Common myeloid progenitor, CD34-positive (primary cell): ENCODE data around the gene CX3CR1.

Source experiments
- CTCF ChIA-PET: fragments of 350-600 bp; sonication (Branson Sonifier 250); formaldehyde crosslinking; loops from one replicate; lab custom pipeline; 2021; ENCODE audit warnings: antibody characterized with exemption; lab: Charles Lee
- POLR2A ChIA-PET: fragments of 350-600 bp; sonication (Branson Sonifier 250); formaldehyde crosslinking; loops from one replicate; lab custom pipeline; 2021; ENCODE audit warnings: antibody characterized with exemption; lab: Charles Lee
- DNase-seq, 3 donors: peaks; one replicate each; pipeline versions ENCODE4 v3.0.0 to v3.0.0-alpha.2; 2013
- H3K27ac ChIP-seq, 2 experiments: 1 replicate in 1 of 2; 2 replicates in 1 of 2; pipeline ENCODE4 v1.7.0; 2013; ENCODE audit warnings: inconsistent platforms in 2 of 2, low read length in 2 of 2, mild to moderate bottlenecking in 2 of 2, low read depth in 1 of 2, moderate library complexity in 1 of 2; ENCODE audit not compliant: severe bottlenecking in 2 of 2, insufficient read depth in 1 of 2, poor library complexity in 1 of 2
- H3K27me3 ChIP-seq, 5 experiments: replicated peaks in 2 of 5; 1 replicate in 3 of 5; 2 replicates in 2 of 5; pipeline versions ENCODE4 v1.6.1 to v1.7.0; 2013; ENCODE audit warnings: low read length in 4 of 5, mild to moderate bottlenecking in 2 of 5, moderate library complexity in 2 of 5, inconsistent platforms in 1 of 5; ENCODE audit not compliant: insufficient read depth in 5 of 5, control insufficient read depth in 4 of 5
- H3K36me3 ChIP-seq, 4 experiments: 1 replicate in 2 of 4; 2 replicates in 2 of 4; pipeline versions ENCODE4 v1.6.1 to v1.7.0; 2013; ENCODE audit warnings: low read length in 3 of 4, control low read depth in 1 of 4, mild to moderate bottlenecking in 1 of 4; ENCODE audit not compliant: control insufficient read depth in 4 of 4, insufficient read depth in 4 of 4
- H3K4me1 ChIP-seq, 4 experiments: 1 replicate in 3 of 4; 2 replicates in 1 of 4; pipeline versions ENCODE4 v1.6.1 to v1.7.1; 2013; ENCODE audit warnings: low read length in 3 of 4, mild to moderate bottlenecking in 3 of 4, control low read depth in 1 of 4, inconsistent platforms in 1 of 4, moderate library complexity in 1 of 4; ENCODE audit not compliant: control insufficient read depth in 4 of 4, insufficient read depth in 4 of 4; ENCODE audit errors: control extremely low read depth in 1 of 4
- H3K4me3 ChIP-seq, 7 experiments: 1 replicate in 4 of 7; 2 replicates in 3 of 7; pipeline versions ENCODE4 v1.5.1 to v1.7.0; 2013; ENCODE audit warnings: mild to moderate bottlenecking in 7 of 7, low read length in 6 of 7, moderate library complexity in 6 of 7, inconsistent platforms in 2 of 7, low read depth in 2 of 7, control low read depth in 1 of 7; ENCODE audit not compliant: insufficient read depth in 4 of 7, control insufficient read depth in 1 of 7; ENCODE audit errors: extremely low read depth in 1 of 7
- H3K9me3 ChIP-seq, 5 experiments: 1 replicate in 4 of 5; 2 replicates in 1 of 5; pipeline versions ENCODE4 v1.6.1 to v1.7.1; 2013; ENCODE audit warnings: low read length in 4 of 5, mild to moderate bottlenecking in 2 of 5, inconsistent platforms in 1 of 5, low read depth in 1 of 5, moderate library complexity in 1 of 5; ENCODE audit not compliant: control insufficient read depth in 4 of 5, insufficient read depth in 2 of 5; ENCODE audit errors: control extremely low read depth in 1 of 5
- WGBS: methylation state at CpG from one replicate; pipeline ENCODE4 v1.1.5; 2013; ENCODE audit not compliant: insufficient coverage; 5-methylcytosine and 5-hydroxymethylcytosine counted together

The CX3CR1 gene

GRCh38 chr3:39277893-39278615 is 1.8 kb downstream of the CX3CR1 start:
- ChIA-PET POLR2A (no interaction called here), CTCF (interaction anchor here (0.9 to 22.0 kb wide), 6 partner anchors 8 to 100 kb away, joined by 3 to 618 read pairs (median 4); partner anchors contain the start of gene XIRP1)
- H3K4me3 ChIP-seq = no peak overlapping the region
- 85% methylated on average over 4 of the region's 5 CpGs for whole genome bisulfite sequencing
- no peaks in the 10 kb centered on the region for H3K9me3 ChIP-seq
- no peak overlapping the region for H3K27ac ChIP-seq
- no peak for DNase-seq
- H3K27me3 ChIP-seq = no peaks in the 10 kb centered on the region
- peaks cover 2 to 43% (median 18%) of the 10 kb centered on the region in 4 experiments for H3K4me1 ChIP-seq
- no peaks in the 10 kb centered on the region for H3K36me3 ChIP-seq

DNA sequence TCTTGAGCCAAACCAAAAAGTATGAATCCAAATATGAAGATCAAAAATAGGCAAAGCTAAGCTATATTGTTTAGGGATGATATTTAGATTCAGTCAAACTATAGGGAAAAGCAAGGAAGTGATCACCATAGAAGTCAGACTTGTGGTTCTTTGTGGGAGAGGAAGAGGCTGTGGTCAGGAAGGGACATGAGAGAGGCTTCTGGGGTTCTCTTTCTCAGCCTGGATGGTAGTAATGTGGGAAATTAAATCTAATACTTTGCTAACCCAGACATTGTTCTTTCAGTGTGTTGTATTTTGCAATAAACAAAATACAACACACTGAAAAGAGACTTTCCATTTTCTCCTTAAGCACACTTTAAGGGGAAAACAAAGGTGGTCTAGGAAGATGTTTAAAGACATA is 3.1 kb downstream of the CX3CR1 start:
- no peak overlapping the region for H3K4me3 ChIP-seq
- ChIA-PET CTCF (interaction anchor here (0.9 to 22.0 kb wide), 6 partner anchors 12 to 101 kb away, joined by 3 to 618 read pairs (median 4); partner anchors contain the start of gene XIRP1), POLR2A (no interaction called here)
- no peaks in the 10 kb centered on the region for H3K36me3 ChIP-seq
- H3K27ac ChIP-seq = no peak overlapping the region
- H3K4me1 ChIP-seq = peaks cover 2 to 54% (median 21%) of the 10 kb centered on the region in 4 experiments
- no peak for DNase-seq
- no peaks in the 10 kb centered on the region for H3K9me3 ChIP-seq
- H3K27me3 ChIP-seq = no peaks in the 10 kb centered on the region

DNA sequence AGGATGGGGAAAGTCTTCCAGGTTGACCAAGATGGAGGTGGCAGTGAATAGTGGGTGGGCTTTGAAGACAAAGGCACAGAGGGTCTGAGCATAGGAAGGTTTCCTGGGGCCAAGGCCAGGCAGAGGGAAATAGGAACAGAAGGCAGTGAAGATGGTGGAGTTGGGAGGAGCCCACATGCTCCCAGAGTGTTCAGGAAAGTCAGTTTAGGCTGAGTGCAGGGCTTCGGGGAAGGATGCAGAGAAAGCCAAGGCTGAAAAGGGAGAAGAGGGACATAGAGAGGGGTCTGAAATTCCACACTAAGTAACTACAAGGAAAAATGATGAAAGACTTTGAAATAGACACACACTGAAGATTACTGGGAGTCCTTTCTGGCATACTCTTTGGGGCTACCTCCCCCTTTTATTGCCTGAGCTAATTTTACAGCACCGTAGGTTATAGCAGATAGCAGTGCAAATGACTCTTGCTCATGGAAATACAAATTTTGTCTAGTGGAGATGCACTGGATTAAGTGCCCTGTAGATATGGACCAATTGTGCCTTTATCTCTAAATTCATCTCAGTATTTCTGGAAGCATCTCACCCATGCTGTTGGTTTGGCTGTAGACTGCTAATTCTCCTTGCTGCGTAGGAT is 3.8 kb downstream of the CX3CR1 start:
- WGBS = 100% methylated on average over 2 of the region's 3 CpGs
- H3K27ac ChIP-seq = no peak overlapping the region
- ChIA-PET POLR2A (interaction anchor here (0.6 kb wide), 1 partner anchor 37 kb away, joined by 8 read pairs; no protein-coding TSS in a partner anchor), CTCF (interaction anchor here (1.1 to 8.5 kb wide), 4 partner anchors 12 to 87 kb away, joined by 3 to 62 read pairs (median 23); partner anchors contain the start of gene XIRP1)
- no peaks in the 10 kb centered on the region for H3K27me3 ChIP-seq
- H3K36me3 ChIP-seq = no peaks in the 10 kb centered on the region
- DNase-seq = no peak
- H3K9me3 ChIP-seq = no peaks in the 10 kb centered on the region
- no peak overlapping the region for H3K4me3 ChIP-seq
- H3K4me1 ChIP-seq = peaks cover 2 to 59% (median 22%) of the 10 kb centered on the region in 4 experiments

- no peaks in the 10 kb centered on the region for H3K9me3 ChIP-seq
- no peak for DNase-seq
- H3K4me1 ChIP-seq = peaks cover 2 to 52% (median 18%) of the 10 kb centered on the region in 4 experiments
- H3K27me3 ChIP-seq = no peaks in the 10 kb centered on the region
- 100% methylated on average over 3 of the region's 3 CpGs for WGBS
- ChIA-PET POLR2A (no interaction called here), CTCF (interaction anchor here (1.0 to 8.5 kb wide), 2 partner anchors 13 to 86 kb away, joined by 3 to 62 read pairs; partner anchors contain the start of gene XIRP1)
- H3K36me3 ChIP-seq = no peaks in the 10 kb centered on the region
- no peak overlapping the region for H3K4me3 ChIP-seq
- H3K27ac ChIP-seq = no peak overlapping the region
Measured at GRCh38 chr3:39275052-39275451, 4.8 kb downstream of the CX3CR1 start.

DNA sequence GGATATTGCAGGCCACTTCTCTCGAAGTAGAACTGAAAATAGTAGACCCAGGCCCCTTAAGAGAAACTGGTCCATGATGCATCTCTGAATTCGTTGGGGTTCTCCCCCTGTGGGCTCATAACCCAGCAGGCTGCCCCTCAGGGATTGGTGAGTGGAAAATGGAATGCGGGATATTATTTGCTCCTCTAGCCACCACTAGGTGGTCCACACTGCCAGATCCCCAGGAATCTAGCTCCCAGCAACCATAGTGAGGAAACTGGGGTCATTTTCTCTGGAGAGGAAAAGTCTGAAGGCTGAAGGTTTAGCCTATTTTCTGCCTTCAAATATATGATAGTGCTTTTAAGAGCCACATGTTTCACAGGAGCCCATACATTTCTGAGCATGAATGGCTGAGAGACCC is 6.7 kb downstream of the CX3CR1 start:
- Histone ChIP-seq H3K27me3 (no peaks in the 10 kb centered on the region), H3K36me3 (no peaks in the 10 kb centered on the region), H3K4me1 (peaks cover 2 to 37% (median 13%) of the 10 kb centered on the region in 4 experiments), H3K27ac (no peak overlapping the region), H3K4me3 (no peak overlapping the region), H3K9me3 (no peaks in the 10 kb centered on the region)
- ChIA-PET CTCF (interaction anchor here (1.7 to 8.5 kb wide), 5 partner anchors 11 to 84 kb away, joined by 5 to 62 read pairs (median 6); partner anchors contain the start of gene XIRP1), POLR2A (no interaction called here)
- WGBS = 93% methylated on average over 2 of the region's 3 CpGs
- DNase-seq = no peak

DNA sequence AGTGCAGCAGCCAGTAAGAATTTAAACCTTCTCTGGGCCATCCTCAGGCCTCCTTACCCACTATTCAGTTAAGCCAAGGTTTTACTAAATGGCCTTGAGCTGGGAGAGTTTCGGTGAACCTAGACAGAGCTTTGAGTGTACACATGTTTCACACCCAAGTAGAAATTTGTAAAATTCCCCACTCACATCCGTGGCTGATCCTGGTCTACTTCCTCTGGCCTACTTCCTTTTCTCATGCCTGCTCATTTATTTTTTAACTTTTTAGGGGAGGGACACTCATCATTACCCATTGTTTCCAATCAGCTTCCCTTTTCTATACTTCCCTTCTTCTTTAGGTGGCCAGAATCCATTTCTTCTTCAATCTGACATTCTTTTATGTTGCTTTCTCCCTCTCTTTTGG is 7.6 kb downstream of the CX3CR1 start:
- Histone ChIP-seq H3K36me3 (no peaks in the 10 kb centered on the region), H3K4me1 (peaks cover 2 to 32% (median 9%) of the 10 kb centered on the region in 4 experiments), H3K27me3 (no peaks in the 10 kb centered on the region), H3K27ac (no peak overlapping the region), H3K9me3 (no peaks in the 10 kb centered on the region), H3K4me3 (no peak overlapping the region)
- no peak for DNase-seq
- POLR2A ChIA-PET = no interaction called here
- CTCF ChIA-PET = interaction anchor here (0.7 to 8.5 kb wide), 12 partner anchors 8 to 83 kb away, joined by 3 to 62 read pairs (median 3); partner anchors contain the start of genes CX3CR1 and XIRP1
- WGBS = 0% methylated on average over 1 of the region's 2 CpGs
